Adrenal gland (tissue), 12 donors: ENCODE measurements around the gene PEX11B. TPM values are rescaled to one million over a fixed set of nuclear protein-coding genes. Genes with fewer than 3 reads are reported as not detected.
"Not testable (repeated sequence)": the region's sequence is repeated elsewhere in the genome, so short reads cannot be mapped to it uniquely, and the experiment has no call there.

ENCODE experiments used
- DNase-seq, 7 donors: peaks; one replicate each; pipeline ENCODE4 v3.0.0-alpha.2; 2019 to 2020
- H3K27ac ChIP-seq, 5 donors: fragments of 200-600 bp; sonication (generic) in 4 of 5; 1 replicate in 3 of 5; 2 replicates in 2 of 5; pipeline versions ENCODE4 v1.5.1 to v1.8.0; 2016 to 2020; ENCODE audit warnings: mild to moderate bottlenecking in 1 of 5
- H3K27me3 ChIP-seq: fragments of 200-600 bp; 2 replicates; pipeline ENCODE4 v1.8.0; 2021
- H3K36me3 ChIP-seq, 2 donors: fragments of 200-600 bp; replicated peaks in 1 of 2; 1 replicate in 1 of 2; 2 replicates in 1 of 2; pipeline versions ENCODE4 v1.5.1 to v1.8.0; 2018 to 2022
- H3K4me1 ChIP-seq, 2 donors: fragments of 200-600 bp; replicated peaks in 1 of 2; 1 replicate in 1 of 2; 2 replicates in 1 of 2; pipeline versions ENCODE4 v1.5.1 to v1.8.0; 2018 to 2021
- H3K4me3 ChIP-seq, 4 donors: fragments of 200-600 bp; sonication (generic) in 3 of 4; one replicate each; pipeline ENCODE4 v1.5.1; 2016 to 2018
- H3K9me3 ChIP-seq, 3 donors: fragments of 200-600 bp; sonication (generic) in 1 of 3; replicated peaks in 1 of 3; 1 replicate in 2 of 3; 2 replicates in 1 of 3; pipeline versions ENCODE4 v1.5.1 to v1.8.0; 2016 to 2021
- CTCF ChIP-seq, 6 experiments: fragments of 450-650 bp in 4 of 6; fragments of 200-600 bp in 2 of 6; sonication (generic) in 1 of 6; IDR thresholded peaks; 1 replicate in 5 of 6; 2 replicates in 1 of 6; pipeline versions ENCODE4 v1.5.1 to v1.8.0; 2016 to 2021; ENCODE audit warnings: antibody characterized with exemption in 6 of 6, mild to moderate bottlenecking in 2 of 6, moderate library complexity in 1 of 6
- POLR2A ChIP-seq, 2 donors: fragments of 450-650 bp; IDR thresholded peaks; one replicate each; pipeline ENCODE4 v1.6.1; 2017; ENCODE audit warnings: antibody characterized with exemption in 2 of 2, mild to moderate bottlenecking in 2 of 2, moderate library complexity in 1 of 2
- WGBS, 4 donors: extraction: QIAGEN DNeasy Blood & Tissue Kit in 2 of 4; methylation state at CpG; one replicate each; pipeline versions ENCODE4 v1.1.5 to v1.1.7; 2013 to 2017; 5-methylcytosine and 5-hydroxymethylcytosine counted together
- intact Hi-C, 2 donors: fragments of 100-400 bp; cut with DNase I; formaldehyde crosslinking; loops; one replicate each; pipeline versions ENCODE4 v1.14.1 to v1.15.0; 2022 to 2023
- polyA plus RNA-seq, 3 donors: library from polyadenylated mRNA; stranded (reverse); fragments of 200-250 nt in 2 of 3; fragments of 350-450 nt in 1 of 3; fragmentation: Illumina TruSeq in 1 of 3; extraction: RNeasy Lipid Tissue Mini Kit (QIAGEN cat#74804) in 1 of 3; gene quantifications; one replicate each; pipeline ENCODE4 v1.2.3, GENCODE V29; 2013 to 2014
- total RNA-seq, 9 donors: library from RNA; depleted of rRNA in 4 of 9; stranded (reverse); fragments of >200 nt in 4 of 9; fragments of 120-200 nt in 1 of 9; fragmentation: NEBNext Ultra II Directional in 1 of 9; extraction: Animal tissue kit (Norgen Biotek cat#: 25700) in 1 of 9; gene quantifications; one replicate each; pipeline versions ENCODE4 v1.1.0 to v1.2.4, GENCODE V29; 2013 to 2023
- donor health status: healthy with polysubstance abuse.
- donor health status: Bipolar disorder and iron deficiency.
- donor health status: DM: yes; HTN: yes; CAD: no.
- donor health status: DM: no; HTN: no; CAD: no.
- donor health status: DM: no; HTN: no; CAD: no.
- donor health status: DM: yes; HTN: yes; CAD: no.

PEX11B gene
- total and polyA plus RNA-seq, 12 donors: 21.2 to 52.9 (median 32.4) TPM

GRCh38 chr1:145936247-145936646 is 17.7 kb upstream of the PEX11B start:
- DNase-seq: peak in 3 of 7 donors; percentile 41 to 44 (median 43)
- no peak for TF ChIP-seq CTCF (IDR thresholded peaks at IDR 0.05)
- intact Hi-C loops: no loop called here
- Histone ChIP-seq H3K27ac (no peak overlapping the region), H3K36me3 (peaks cover 0 to 48% of the 10 kb centered on the region in 2 donors), H3K9me3 (no peaks in the 10 kb centered on the region), H3K4me1 (peaks cover 0 to 8% of the 10 kb centered on the region in 2 donors), H3K27me3 (no peaks in the 10 kb centered on the region), H3K4me3 (no peak overlapping the region)
- WGBS, 4 donors: 48 to 68% (median 54%) methylated on average over 8 of the region's 8 CpGs

- peaks cover 0 to 8% of the 10 kb centered on the region in 2 donors for H3K4me1 ChIP-seq
- intact Hi-C loops: no loop called here
- TF ChIP-seq POLR2A (IDR thresholded peaks at IDR 0.05) (no peak), CTCF (IDR thresholded peaks at IDR 0.05) (no peak)
- H3K4me3 ChIP-seq: no peak overlapping the region
- H3K36me3 ChIP-seq: peaks cover 0 to 48% of the 10 kb centered on the region in 2 donors
- no peaks in the 10 kb centered on the region for H3K9me3 ChIP-seq
- no peak for DNase-seq
- H3K27me3 ChIP-seq: no peaks in the 10 kb centered on the region
- H3K27ac ChIP-seq: peak overlapping the region in 1 of 5 donors; percentile 3
These were observed 17.2 kb upstream of the PEX11B start for GRCh38 chr1:145935708-145936107.

GRCh38 chr1:145932522-145933009 is 14.0 kb upstream of the PEX11B start:
- H3K27me3 ChIP-seq, H3K4me3 ChIP-seq, H3K9me3 ChIP-seq, H3K27ac ChIP-seq, intact Hi-C loops, DNase-seq, H3K4me1 ChIP-seq: not testable (repeated sequence)
- 57 to 73% (median 63%) methylated on average over 7 to 9 of the region's 9 CpGs for WGBS, 4 donors
- peaks cover 0 to 40% of the 10 kb centered on the region in 2 donors for H3K36me3 ChIP-seq

DNA sequence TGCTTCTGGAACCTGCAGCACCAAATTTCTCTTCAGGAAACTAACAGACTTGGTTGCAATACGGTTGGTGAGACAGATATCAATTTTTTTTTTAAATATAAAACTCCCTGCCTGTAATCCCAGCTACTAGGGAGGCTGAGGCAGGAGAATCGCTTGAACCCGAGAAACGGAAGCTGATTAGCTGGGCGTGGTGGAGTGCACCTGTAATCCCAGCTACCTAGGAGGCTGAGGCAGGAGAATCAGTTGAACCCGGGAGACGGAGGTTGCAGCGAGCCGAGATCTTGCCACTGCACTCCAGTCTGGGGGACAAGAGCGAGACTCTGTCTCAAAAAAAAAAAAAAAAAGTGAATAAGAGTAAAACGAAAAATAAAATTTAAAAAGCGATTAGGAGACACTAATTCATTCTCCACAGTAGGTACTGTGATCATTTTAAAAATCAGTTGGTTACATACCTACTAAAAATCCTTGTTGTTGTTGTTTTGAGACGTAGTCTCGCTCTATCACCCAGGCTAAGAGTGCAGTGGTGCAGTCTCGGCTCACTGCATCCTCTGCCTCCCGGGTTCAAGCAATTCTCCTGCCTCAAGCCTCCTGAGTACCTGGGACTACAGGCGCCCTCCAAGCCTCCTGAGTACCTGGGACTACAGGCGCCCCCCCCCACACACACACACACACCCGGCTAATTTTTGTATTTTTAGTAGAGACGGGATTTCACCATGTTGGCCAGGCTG is 9.6 kb upstream of the PEX11B start:
- no peak for DNase-seq
- Histone ChIP-seq H3K36me3 (peaks cover 0 to 19% of the 10 kb centered on the region in 2 donors), H3K4me3 (peak overlapping the region in 3 of 4 donors; percentile 80 to 96 (median 88)), H3K27ac (peak overlapping the region; percentile 89 to 96 (median 91)), H3K27me3 (no peaks in the 10 kb centered on the region), H3K4me1 (peaks cover 8 to 15% of the 10 kb centered on the region in 2 donors), H3K9me3 (no peaks in the 10 kb centered on the region)
- TF ChIP-seq CTCF (IDR thresholded peaks at IDR 0.05) (no peak), POLR2A (IDR thresholded peaks at IDR 0.05) (no peak)
- 61 to 66% (median 63%) methylated on average over 18 to 20 of the region's 20 CpGs for WGBS, 4 donors
- intact Hi-C loops: no loop called here
